ENCODE results near the gene ZNF442. TPM values are rescaled to one million over a fixed set of nuclear protein-coding genes. Genes with fewer than 3 reads are reported as not detected.

ZNF442 gene
- total RNA-seq, 1 donor from 2014 or later, result 0.17 TPM

DNA sequence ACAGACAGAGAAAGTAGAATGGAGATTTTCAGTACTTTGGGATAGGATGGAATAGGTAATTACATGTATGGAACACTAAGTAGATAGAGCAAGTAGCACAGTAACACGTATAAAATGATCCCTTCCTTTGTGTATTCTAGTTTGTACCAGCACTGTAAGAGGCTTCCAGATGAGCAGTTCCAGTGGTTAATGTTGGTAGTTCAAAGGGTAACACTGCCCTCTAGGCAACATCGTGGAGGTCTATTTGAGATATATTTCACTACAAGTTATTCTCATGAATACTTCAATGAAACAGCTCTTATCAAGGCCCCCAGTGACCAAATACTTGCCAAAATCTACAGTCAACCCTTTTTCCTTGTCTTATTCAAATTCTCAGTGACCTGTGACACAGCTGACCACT lies 18.6 kb downstream of the ZNF442 start:
- no peak overlapping the region for H3K4me3 ChIP-seq (ENCODE audit: low read depth, low read length)
- TF ChIP-seq, protein P1, sequence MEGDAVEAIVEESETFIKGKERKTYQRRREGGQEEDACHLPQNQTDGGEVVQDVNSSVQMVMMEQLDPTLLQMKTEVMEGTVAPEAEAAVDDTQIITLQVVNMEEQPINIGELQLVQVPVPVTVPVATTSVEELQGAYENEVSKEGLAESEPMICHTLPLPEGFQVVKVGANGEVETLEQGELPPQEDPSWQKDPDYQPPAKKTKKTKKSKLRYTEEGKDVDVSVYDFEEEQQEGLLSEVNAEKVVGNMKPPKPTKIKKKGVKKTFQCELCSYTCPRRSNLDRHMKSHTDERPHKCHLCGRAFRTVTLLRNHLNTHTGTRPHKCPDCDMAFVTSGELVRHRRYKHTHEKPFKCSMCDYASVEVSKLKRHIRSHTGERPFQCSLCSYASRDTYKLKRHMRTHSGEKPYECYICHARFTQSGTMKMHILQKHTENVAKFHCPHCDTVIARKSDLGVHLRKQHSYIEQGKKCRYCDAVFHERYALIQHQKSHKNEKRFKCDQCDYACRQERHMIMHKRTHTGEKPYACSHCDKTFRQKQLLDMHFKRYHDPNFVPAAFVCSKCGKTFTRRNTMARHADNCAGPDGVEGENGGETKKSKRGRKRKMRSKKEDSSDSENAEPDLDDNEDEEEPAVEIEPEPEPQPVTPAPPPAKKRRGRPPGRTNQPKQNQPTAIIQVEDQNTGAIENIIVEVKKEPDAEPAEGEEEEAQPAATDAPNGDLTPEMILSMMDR (conservative IDR thresholded peaks at IDR 0.05; ENCODE audit: low read depth, low read length), result no peak
- no peak for DNase-seq (ENCODE audit: low read depth)

DNA sequence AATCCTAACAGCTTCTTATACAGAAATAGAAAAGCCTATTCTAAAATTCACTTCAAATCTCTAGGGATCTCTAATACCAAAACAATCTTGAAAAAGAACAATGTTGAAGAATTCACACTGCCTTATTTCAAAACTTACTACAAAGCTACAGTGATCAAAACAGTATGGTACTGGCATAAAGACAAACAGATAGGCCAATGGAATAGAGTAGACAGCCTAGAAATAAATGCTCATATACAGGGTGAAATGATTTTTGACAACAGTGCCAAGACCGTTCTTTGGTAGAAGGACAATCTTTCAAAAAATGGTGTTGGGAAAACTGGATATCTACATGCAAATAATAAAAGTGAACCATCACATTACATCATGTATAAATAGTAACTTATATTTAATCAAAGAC lies 20.3 kb downstream of the ZNF442 start:
- TF ChIP-seq, protein P1 (conservative IDR thresholded peaks at IDR 0.05; ENCODE audit: low read depth, low read length), result no peak
- DNase-seq (ENCODE audit: low read depth), result no peak
- H3K4me3 ChIP-seq (ENCODE audit: low read depth, low read length), result no peak overlapping the region

DNA sequence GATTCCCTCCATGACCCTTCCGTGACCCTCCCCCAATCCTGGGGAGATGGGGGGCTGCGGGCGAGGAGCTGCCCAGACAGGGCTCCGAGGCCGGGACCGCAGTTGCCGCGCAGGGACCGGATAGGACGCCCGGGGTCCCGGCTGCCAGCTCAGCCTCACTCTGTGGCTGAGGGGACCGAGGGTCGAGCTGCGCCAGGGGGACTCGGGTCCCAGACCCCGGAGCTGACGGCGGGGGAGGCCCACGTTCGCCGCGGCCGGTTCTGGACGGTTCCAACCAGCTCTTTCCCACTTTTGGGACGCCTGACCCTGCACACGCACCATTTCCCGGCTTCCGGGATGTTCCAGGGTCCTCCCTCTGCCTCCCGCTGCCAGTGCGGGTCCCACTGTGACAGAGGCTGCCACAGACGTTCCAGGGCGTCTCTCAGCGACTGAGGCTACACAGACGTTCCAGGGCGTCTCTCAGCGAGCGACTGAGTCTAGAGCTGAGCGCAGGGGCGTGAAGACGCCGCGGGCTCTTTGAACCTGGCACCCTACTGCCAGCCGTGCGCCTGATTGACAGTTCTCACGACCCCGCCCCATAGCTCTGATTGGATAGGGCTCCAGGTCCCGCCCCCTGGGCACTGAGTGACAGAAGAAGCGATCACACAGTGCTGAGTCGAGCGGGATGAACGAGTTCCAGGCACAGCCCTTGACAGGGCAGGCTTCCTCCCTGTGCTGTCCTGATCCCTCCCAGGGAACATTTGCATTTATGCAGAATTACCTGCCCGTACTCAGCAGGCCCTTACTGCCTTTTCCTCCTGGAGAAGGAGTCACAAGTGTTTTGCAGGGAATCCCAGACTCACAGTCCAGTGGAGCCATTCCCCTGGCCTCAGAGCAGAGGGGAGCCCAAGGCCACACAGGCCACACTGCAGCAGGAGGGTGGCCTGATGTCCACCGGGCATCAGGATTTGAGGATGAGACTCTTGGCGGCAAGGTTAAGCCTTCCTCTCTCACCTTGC lies 32.0 kb downstream of the ZNF442 start, which contains the start of gene ZNF563:
TSS of gene ZNF563 (minus strand) at position 472 of the 998 bp plus-strand sequence. CDS start at position 321, 151 bp downstream.
- peak; percentile 64 for DNase-seq (ENCODE audit: low read depth)
- TF ChIP-seq, protein P1 (conservative IDR thresholded peaks at IDR 0.05; ENCODE audit: low read depth, low read length), result no peak
- peak within 1 kb of the TSS; percentile 93 for H3K4me3 ChIP-seq (ENCODE audit: low read depth, low read length)

DNA sequence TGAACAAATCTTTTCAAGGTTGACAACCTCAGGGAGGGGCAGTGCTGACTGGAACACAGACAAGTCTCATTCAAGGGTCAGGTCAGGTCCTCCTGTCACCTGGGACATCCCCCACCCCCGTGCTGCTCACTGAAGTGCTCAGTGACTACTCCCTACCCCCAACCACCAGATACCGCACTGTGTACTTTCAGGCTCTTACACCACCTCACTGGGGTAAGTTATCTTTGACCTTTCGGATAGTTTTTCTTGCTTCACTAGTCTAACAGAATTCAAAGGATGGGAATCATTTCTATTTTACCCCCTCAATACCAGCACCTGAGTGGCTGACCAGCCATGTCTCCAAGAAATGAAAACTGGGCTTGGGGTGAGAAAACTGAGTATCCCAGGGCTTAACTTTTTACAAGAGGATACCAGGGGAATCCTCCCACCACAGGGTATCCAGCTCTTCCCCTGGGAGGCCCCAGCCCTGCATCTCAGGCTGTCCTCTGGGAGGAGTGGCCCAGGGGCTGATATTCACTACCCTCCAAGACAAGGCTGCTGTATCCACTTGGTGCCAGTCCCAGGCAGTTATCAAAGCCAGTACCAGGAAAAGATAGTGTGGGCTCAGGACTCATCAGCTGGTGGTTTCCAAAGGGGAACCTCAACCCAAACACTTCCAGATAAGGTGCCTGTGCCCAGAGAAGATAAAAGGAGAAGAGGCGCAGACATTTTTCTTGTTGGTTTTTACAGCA lies 34.1 kb downstream of the ZNF442 start:
- TF ChIP-seq, protein P1 (conservative IDR thresholded peaks at IDR 0.05; ENCODE audit: low read depth, low read length), result no peak
- peak; percentile 65 for DNase-seq (ENCODE audit: low read depth)

DNA sequence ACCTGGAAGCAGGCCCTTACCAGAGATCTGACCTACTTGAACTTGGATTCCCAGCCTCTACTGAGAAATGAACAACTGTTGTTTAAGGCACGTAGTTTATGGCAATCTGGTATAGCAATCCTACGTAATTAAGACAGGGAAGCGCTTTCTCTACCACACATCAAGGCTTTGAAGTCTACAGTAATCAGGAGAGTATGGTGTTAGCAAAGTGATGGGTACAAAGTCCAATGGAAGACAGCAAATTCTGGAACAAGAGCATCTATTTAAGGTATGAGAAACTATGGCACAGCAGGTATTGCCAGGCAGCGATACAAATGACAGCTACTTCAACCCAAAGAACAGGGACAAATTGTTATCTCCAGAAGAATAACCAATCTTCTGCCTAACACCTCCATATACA lies 35.1 kb downstream of the ZNF442 start:
- no peak overlapping the region for H3K4me3 ChIP-seq (ENCODE audit: low read depth, low read length)
- DNase-seq (ENCODE audit: low read depth), result no peak
- TF ChIP-seq, protein P1 (conservative IDR thresholded peaks at IDR 0.05; ENCODE audit: low read depth, low read length), result no peak

More for the DNA sequence above, 34.1 kb downstream of the ZNF442 start:
- H3K4me3 ChIP-seq (ENCODE audit: low read depth, low read length), result no peak overlapping the region

DNA sequence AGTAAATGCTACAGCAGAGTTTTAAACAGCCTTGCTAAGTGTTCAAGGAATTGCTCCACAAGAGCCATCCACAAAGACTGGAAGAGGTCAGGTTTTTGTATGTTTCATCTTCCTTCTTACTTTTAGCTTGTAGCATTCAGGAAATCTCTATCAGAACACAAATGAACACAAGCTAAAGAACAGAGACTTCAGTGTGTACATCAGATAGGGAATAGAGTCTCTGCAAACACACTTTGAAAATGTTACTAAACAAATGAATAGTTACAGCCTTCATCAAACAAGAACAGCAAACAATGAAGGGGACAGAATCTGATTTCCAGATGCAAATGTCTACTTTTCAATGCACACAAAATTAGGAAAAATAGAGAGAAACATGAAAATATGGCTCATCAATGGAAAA lies 39.8 kb downstream of the ZNF442 start:
- H3K4me3 ChIP-seq (ENCODE audit: low read depth, low read length), result no peak overlapping the region
- DNase-seq (ENCODE audit: low read depth), result no peak
- TF ChIP-seq, protein P1 (conservative IDR thresholded peaks at IDR 0.05; ENCODE audit: low read depth, low read length), result no peak

All from epithelial cell of proximal tubule (primary cell).